CD4-positive, alpha-beta T cell treated with Interleukin-4 for 4 hours (primary cell): ENCODE data around the gene COL23A1.
A peak's percentile ranks its signal among the peaks of the same experiment; 100 is the strongest.
"Not testable (repeated sequence)": the region's sequence is repeated elsewhere in the genome, so short reads cannot be mapped to it uniquely, and the experiment has no call there.

Experiments used
- DNase-seq: peaks from one replicate; pipeline ENCODE4 v3.0.0-alpha.2; 2020

Gene COL23A1

GRCh38 chr5:178499352-178499751 lies 90.8 kb downstream of the COL23A1 start:
- DNase-seq = no peak

GRCh38 chr5:178496642-178497041 lies 93.6 kb downstream of the COL23A1 start:
- DNase-seq = no peak

- DNase-seq = no peak
Observed at GRCh38 chr5:178496214-178496613, 94.0 kb downstream of the COL23A1 start.

- no peak for DNase-seq
Observed at GRCh38 chr5:178495706-178496105, 94.5 kb downstream of the COL23A1 start.

GRCh38 chr5:178492278-178492677 lies 97.9 kb downstream of the COL23A1 start:
- DNase-seq = no peak

GRCh38 chr5:178490935-178491652 lies 99.1 kb downstream of the COL23A1 start:
- no peak for DNase-seq

GRCh38 chr5:178489271-178489976 lies 100.8 kb downstream of the COL23A1 start:
- no peak for DNase-seq

- no peak for DNase-seq
Observed at GRCh38 chr5:178488696-178489095, 101.5 kb downstream of the COL23A1 start.

- no peak for DNase-seq
Observed at GRCh38 chr5:178487911-178488600, 102.1 kb downstream of the COL23A1 start.

- not testable (repeated sequence) for DNase-seq
Observed at GRCh38 chr5:178486878-178487512, 103.2 kb downstream of the COL23A1 start.

- no peak for DNase-seq
Observed at GRCh38 chr5:178486239-178486641, 104.0 kb downstream of the COL23A1 start.

- DNase-seq = peak; percentile 48
Observed at GRCh38 chr5:178483620-178484019, 106.6 kb downstream of the COL23A1 start.

- DNase-seq = no peak
Observed at GRCh38 chr5:178479261-178479660, 110.9 kb downstream of the COL23A1 start.

- no peak for DNase-seq
Observed at GRCh38 chr5:178478370-178478769, 111.8 kb downstream of the COL23A1 start.

GRCh38 chr5:178477802-178478201 lies 112.4 kb downstream of the COL23A1 start:
- no peak for DNase-seq

- no peak for DNase-seq
Observed at GRCh38 chr5:178476972-178477754, 113.0 kb downstream of the COL23A1 start.

- no peak for DNase-seq
Observed at GRCh38 chr5:178476531-178476930, 113.7 kb downstream of the COL23A1 start.

GRCh38 chr5:178475422-178475821 lies 114.8 kb downstream of the COL23A1 start:
- DNase-seq = no peak

- DNase-seq = no peak
Observed at GRCh38 chr5:178474562-178475184, 115.5 kb downstream of the COL23A1 start.

- DNase-seq = no peak
Observed at GRCh38 chr5:178473854-178474253, 116.3 kb downstream of the COL23A1 start.

- DNase-seq = no peak
Observed at GRCh38 chr5:178472138-178472537, 118.1 kb downstream of the COL23A1 start.

- DNase-seq = no peak
Observed at GRCh38 chr5:178471711-178472110, 118.5 kb downstream of the COL23A1 start.
